ENCODE data around the gene DCLRE1B. TPM values are rescaled to one million over a fixed set of nuclear protein-coding genes. Genes with fewer than 3 reads are reported as not detected.
A peak's percentile ranks its signal among the peaks of the same experiment; 100 is the strongest.

Gene DCLRE1B
- total RNA-seq, 1 experiment from 2014 or later: 9.4 TPM

DNA sequence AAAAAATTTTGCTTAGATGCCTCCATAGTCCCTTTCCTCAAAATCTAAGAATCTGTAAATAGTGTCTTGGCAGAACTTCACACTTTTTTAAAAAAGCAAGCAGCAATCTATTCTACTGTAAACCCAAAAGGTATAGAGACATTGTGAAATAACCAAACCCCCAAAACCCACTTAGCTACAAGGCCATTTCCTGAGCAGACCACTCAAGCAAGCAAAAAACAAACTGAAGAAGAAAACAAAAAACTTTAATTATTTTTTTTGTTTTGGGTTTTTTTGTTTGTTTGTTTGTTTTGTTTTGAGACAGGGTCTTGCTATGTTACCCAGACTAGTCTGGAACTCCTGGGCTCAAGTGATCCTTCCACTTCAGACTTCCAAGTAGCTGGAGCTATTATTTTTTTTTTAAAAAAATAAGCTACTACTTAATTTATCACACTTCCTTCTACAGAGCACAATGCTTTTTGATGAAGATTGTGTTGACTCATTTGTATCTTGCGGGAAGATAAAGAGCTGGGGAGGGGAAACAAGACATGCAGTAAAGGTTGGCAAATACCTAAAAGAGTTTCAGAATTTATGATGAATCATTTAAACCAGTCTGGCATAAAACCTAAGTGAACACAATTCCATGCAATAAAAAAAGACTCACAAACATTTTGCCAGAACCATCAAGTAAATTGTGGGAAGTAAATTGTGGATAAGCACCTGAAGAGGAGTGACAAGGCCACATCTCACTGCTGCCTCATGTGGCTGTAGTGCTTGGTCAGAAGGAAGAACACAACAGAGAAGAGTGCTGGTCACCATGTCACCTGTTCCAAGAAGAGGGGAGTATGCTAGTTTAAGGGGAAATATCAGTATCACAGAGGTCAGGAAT lies 30.9 kb upstream of the DCLRE1B start:
- Mint-ChIP-seq H3K27me3 (ENCODE audit: low read depth) (no peaks in the 10 kb centered on the region), H3K4me3 (no peak overlapping the region), H3K36me3 (no peaks in the 10 kb centered on the region), H3K4me1 (0 out of 2 replicates have a peak, but pooled peaks cover 2% of the 10 kb centered on the region), H3K27ac (no peak overlapping the region), H3K9me3 (no peaks in the 10 kb centered on the region)
- DNase-seq (ENCODE audit: low spot score) (no peak), ATAC-seq (peak; percentile 81)
- ChIA-PET CTCF (interaction anchor here (1.1 kb wide), 1 partner anchor 73 kb away, joined by 4 read pairs; no protein-coding TSS in a partner anchor), POLR2A (no interaction called here)
- TF ChIP-seq ZNF425 (CRISPR knock-in tag; conservative IDR thresholded peaks at IDR 0.05): no peak
- no peak for TF ChIP-seq CDX4 (CRISPR knock-in tag; IDR thresholded peaks at IDR 0.05; ENCODE audit: borderline replicate concordance)

DNA sequence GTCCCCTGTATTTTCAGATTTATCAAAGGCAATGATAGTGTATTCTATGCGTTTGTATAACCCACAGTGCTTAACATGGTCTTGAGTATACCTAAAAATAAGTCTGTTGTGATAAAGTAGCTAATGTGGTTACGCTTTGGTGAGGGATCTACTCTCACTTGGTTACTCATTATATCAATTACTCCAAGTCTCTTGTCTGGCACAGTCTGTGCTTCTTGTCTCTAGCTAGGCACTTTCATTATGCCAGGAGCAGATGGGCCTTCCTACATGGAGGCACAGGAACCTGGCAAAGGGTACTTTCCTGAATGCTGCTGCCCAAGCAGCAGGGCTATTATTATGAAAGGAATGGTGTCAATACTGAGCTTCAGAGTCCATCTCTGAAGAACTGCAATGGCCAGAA lies 29.4 kb upstream of the DCLRE1B start:
- POLR2A ChIA-PET: no interaction called here
- DNase-seq (ENCODE audit: low spot score) (no peak), ATAC-seq (no peak)
- CTCF ChIA-PET: no interaction called here
- Mint-ChIP-seq H3K9me3 (no peaks in the 10 kb centered on the region), H3K27me3 (ENCODE audit: low read depth) (no peaks in the 10 kb centered on the region), H3K4me1 (peaks cover 8% of the 10 kb centered on the region), H3K4me3 (no peak overlapping the region), H3K27ac (no peak overlapping the region), H3K36me3 (no peaks in the 10 kb centered on the region)
- no peak for TF ChIP-seq MLX (CRISPR knock-in tag; IDR thresholded peaks at IDR 0.05)
- TF ChIP-seq FOXP4 (CRISPR knock-in tag; IDR thresholded peaks at IDR 0.05): no peak
- TF ChIP-seq ZNF425 (CRISPR knock-in tag; conservative IDR thresholded peaks at IDR 0.05): no peak
- TF ChIP-seq E2F4 (CRISPR knock-in tag; IDR thresholded peaks at IDR 0.05; ENCODE audit: borderline replicate concordance, low read depth): no peak
- TF ChIP-seq ZNF423 (CRISPR knock-in tag; IDR thresholded peaks at IDR 0.05): no peak
- TF ChIP-seq, protein P1, sequence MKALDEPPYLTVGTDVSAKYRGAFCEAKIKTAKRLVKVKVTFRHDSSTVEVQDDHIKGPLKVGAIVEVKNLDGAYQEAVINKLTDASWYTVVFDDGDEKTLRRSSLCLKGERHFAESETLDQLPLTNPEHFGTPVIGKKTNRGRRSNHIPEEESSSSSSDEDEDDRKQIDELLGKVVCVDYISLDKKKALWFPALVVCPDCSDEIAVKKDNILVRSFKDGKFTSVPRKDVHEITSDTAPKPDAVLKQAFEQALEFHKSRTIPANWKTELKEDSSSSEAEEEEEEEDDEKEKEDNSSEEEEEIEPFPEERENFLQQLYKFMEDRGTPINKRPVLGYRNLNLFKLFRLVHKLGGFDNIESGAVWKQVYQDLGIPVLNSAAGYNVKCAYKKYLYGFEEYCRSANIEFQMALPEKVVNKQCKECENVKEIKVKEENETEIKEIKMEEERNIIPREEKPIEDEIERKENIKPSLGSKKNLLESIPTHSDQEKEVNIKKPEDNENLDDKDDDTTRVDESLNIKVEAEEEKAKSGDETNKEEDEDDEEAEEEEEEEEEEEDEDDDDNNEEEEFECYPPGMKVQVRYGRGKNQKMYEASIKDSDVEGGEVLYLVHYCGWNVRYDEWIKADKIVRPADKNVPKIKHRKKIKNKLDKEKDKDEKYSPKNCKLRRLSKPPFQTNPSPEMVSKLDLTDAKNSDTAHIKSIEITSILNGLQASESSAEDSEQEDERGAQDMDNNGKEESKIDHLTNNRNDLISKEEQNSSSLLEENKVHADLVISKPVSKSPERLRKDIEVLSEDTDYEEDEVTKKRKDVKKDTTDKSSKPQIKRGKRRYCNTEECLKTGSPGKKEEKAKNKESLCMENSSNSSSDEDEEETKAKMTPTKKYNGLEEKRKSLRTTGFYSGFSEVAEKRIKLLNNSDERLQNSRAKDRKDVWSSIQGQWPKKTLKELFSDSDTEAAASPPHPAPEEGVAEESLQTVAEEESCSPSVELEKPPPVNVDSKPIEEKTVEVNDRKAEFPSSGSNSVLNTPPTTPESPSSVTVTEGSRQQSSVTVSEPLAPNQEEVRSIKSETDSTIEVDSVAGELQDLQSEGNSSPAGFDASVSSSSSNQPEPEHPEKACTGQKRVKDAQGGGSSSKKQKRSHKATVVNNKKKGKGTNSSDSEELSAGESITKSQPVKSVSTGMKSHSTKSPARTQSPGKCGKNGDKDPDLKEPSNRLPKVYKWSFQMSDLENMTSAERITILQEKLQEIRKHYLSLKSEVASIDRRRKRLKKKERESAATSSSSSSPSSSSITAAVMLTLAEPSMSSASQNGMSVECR (CRISPR knock-in tag; IDR thresholded peaks at IDR 0.05; ENCODE audit: borderline replicate concordance): no peak
- no peak for TF ChIP-seq STAT6 (CRISPR knock-in tag; conservative IDR thresholded peaks at IDR 0.05; ENCODE audit: low read depth)
- no peak for TF ChIP-seq CBFB (CRISPR knock-in tag; IDR thresholded peaks at IDR 0.05; ENCODE audit: low read depth)
- no peak for TF ChIP-seq IRF2 (CRISPR knock-in tag; IDR thresholded peaks at IDR 0.05; ENCODE audit: borderline replicate concordance, low read depth)
- no peak for TF ChIP-seq ZNF121 (CRISPR knock-in tag; IDR thresholded peaks at IDR 0.05)
- TF ChIP-seq, protein P2, sequence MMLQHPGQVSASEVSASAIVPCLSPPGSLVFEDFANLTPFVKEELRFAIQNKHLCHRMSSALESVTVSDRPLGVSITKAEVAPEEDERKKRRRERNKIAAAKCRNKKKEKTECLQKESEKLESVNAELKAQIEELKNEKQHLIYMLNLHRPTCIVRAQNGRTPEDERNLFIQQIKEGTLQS (CRISPR knock-in tag; conservative IDR thresholded peaks at IDR 0.05): no peak
- TF ChIP-seq TEAD1 (CRISPR knock-in tag; IDR thresholded peaks at IDR 0.05): no peak
- no peak for TF ChIP-seq GRHL2 (CRISPR knock-in tag; IDR thresholded peaks at IDR 0.05; ENCODE audit: insufficient replicate concordance, severe bottlenecking)
